Amniotic epithelial cell (primary cell): ENCODE data around the gene ZNF600.
"Not testable (repeated sequence)": the region's sequence is repeated elsewhere in the genome, so short reads cannot be mapped to it uniquely, and the experiment has no call there.

ENCODE experiments used
- DNase-seq: peaks from one replicate; pipeline ENCODE4 v3.0.0-alpha.2; 2010; ENCODE audit warnings: low read depth

ZNF600 gene

DNA sequence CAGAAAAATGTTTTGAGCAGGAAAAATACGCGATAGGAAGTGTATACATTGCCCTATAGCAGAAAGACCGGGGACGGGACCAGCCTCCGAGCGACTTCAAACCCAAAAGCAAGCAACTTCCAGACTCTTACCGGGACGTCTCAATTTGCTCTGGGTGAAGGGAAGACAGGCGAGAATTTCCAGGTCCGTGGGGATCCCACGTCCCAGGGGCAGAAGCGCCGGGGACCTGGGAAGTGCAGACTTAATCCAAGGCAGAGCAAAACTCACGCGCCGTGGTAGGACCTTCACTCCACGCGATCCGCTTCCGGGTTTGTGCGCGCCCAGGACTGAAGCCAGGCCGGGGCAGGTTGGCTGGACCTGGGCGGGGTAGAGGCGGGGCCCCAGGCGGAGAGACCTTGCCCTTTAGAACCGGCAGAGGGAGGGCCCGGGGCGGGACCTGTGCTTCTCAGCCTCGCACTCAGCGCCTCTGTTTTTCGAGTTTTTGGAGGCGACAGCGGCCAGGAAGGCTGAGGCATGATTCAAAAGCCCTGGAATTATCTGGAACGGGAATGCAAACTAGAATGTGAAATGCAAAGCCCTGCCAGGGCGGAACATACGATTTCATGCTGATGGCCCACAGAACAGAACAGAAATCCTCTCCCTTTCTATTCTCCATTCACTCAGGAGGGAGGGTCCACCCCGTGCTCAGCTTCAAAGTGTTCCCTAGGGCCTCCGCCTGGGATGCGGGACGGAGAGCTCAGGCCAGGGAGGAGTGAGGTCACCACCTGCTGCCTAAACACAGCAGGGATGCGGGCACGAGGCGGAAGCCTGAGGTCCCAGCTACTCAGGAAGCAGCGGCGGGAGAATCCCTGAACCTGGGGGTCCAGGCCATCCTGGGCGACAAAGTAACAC, at the start of gene ZNF600:
Gene ZNF600 (minus strand): TSS at position 328 of the 891 bp plus-strand sequence. CDS start 7,903 bp downstream, outside the sequence.
- DNase-seq = peak; percentile 73

DNA sequence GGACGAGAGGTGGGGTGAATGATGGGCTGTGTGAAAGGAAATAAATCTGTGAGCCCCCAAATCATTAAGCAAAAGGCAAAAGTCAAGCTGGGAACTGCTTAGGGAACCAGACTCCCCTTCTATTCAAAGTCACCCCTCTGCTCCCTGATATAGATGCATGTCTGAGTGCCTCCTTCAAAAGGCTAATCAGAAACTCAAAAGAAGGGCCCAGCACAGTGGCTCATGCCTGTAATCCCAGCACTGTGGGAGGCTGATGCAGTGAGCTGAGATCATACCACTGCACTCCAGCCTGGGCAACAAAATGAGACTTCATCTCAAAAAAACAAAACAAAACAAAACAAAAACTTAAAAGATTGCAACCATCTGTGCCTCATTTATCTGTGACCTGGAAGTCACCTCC, 47.7 kb upstream of the ZNF600 start:
- not testable (repeated sequence) for DNase-seq

DNA sequence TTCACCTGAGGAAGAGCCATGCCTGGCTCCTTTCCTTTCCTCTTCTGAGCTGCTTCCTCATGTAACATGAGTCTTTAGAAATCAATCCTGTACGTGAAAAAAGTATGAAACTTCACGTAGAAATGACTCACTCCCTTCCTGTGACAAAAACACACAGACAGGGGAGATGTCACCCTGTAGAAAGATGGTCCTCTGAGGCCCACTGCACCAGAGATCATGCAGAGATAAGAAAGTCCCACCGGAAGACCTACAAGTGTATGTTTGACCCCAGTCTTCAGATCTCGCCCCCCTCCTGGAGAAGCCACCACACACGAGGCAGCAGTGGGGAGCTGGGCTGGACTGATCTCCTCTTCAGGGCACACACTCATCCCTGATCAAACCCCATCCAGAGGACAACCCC, 47.0 kb upstream of the ZNF600 start:
- DNase-seq = not testable (repeated sequence)

- DNase-seq = not testable (repeated sequence)
Observed at GRCh38 chr19:52829866-52830265, 43.3 kb upstream of the ZNF600 start.

GRCh38 chr19:52825765-52826164, 39.2 kb upstream of the ZNF600 start:
- DNase-seq = no peak

DNA sequence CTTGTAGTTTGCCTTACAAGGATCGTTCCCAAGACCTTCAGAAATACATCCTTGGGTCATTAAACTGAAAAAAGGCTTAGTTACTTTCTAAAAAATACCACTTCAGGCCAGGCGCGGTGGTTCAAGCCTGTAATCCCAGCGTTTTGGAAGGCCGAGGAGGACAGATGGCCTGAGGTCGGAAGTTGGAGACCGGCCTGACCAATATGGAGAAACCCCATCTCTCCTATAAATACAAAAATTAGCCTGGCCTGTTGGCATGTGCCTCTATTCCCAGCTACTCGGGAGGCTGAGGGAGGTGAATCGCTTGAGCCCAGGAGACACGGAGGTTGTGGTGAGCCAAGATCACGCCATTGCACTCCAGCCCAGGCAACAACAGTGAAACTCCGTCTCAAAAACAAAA, 37.1 kb upstream of the ZNF600 start:
- DNase-seq = no peak

DNA sequence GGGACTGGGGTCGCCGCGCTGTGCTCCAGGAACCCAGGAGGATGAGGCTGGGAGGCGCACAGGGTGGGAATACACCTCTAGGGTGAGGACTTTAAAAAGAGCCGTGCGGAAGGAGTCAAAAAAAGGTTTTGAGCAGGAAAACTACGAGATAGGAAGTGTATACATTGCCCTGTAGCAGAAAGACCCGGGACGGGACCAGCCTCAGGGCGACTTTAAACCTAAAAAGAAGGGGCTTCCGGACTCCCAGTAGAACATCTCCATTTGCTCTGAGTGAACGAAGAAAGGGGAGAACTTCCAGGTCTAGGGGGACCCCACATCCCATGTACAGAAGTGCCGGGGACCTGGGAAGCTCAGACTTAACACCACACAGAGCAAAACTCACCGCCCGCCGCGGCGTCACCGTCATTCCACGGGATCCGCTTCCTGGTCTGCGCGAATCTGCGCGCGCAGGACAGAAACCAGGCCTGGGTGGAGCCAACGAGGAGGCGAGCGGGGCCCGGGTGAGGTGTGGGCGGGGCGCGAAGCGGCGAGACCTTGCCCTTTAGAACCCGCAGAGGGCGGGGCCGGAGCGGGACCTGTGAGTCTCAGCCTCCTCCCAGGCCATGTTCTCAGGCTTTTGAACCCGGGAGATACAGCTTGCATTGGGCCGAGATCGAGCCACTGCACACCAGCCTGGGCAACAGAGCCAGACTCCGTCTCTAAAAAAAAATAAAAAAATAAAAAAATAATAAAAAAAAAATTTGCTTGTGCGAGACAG, 34.8 kb upstream of the ZNF600 start, which contains the start of gene ZNF28:
Gene ZNF28 (minus strand): TSS at position 430 of the 757 bp plus-strand sequence. CDS start 3,675 bp downstream, outside the sequence.
- DNase-seq = peak; percentile 37

GRCh38 chr19:52820472-52821203, 34.0 kb upstream of the ZNF600 start:
- DNase-seq = peak; percentile 18

- DNase-seq = no peak
Observed at GRCh38 chr19:52809801-52810200, 23.2 kb upstream of the ZNF600 start.

DNA sequence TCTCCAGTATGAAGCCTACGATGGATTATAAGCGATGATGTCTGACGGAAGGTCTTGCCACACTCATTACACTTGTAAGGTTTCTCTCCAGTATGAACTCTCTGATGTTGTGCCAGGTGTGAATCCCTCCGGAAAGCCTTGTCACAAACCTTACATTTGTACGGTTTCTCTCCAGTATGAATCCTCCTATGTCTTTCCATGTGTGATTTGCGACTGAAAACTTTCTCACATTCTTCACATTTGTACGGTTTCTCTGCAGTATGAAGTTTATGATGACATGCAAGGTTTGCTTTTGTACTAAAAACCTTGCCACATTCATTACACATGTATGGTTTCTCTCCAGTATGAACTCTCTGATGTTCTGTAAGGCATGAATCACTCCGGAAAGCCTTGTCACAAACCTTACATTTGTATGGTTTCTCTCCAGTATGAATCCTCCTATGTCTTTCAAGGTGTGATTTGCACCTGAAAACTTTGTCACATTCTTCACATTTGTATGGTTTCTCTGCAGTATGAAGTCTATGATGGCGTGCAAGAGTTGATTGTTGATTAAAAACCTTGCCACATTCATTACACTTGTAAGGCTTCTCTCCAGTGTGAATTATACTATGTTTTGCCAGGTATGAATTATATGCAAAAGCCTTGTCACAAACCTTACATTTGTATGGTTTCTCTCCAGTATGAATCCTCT, 13.5 kb upstream of the ZNF600 start:
- not testable (repeated sequence) for DNase-seq

- no peak for DNase-seq
Observed at GRCh38 chr19:52789440-52789839, 2.8 kb upstream of the ZNF600 start.

- DNase-seq = no peak
Observed at GRCh38 chr19:52786078-52786463, 520 bp downstream of the ZNF600 start.

DNA sequence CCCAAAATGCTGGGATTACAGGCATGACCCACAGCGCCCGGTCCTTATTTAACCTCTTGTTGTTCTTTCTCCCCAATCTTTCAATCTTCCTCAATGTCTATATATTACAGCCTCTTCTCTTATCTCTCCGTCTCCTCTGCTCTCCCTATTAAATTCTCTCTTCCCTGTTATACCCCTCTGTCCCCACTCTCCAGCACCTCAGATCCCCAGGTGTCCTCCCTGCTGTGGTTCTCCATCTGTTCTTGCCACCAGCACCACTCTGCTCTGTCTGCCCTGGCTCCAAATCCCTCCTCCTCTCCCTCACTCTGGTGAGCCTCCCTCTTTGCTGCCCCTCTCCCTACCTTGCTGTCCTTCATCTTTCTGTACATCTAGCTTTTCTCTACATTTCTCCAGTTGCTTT, 1.1 kb downstream of the ZNF600 start:
- DNase-seq = no peak

DNA sequence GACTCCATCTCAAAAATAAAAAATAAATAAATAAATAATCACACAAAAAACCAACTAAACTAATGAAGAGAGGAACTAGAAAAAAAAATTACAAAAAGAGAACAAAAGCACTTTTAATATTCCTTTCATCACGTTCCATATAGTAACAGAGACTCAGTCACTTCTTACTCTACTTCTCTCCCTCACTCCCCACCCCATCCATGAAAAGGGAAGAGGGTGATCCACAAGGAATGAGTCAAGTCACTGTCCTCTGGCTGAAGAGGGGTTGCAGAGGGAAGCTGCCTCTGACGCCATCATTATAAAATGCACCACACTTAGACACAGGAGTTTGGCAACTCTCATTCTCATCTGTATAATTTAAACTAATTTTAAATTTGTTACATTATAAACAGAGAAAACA, 3.7 kb downstream of the ZNF600 start:
- DNase-seq = not testable (repeated sequence)

GRCh38 chr19:52778811-52779210, 7.8 kb downstream of the ZNF600 start:
- no peak for DNase-seq

DNA sequence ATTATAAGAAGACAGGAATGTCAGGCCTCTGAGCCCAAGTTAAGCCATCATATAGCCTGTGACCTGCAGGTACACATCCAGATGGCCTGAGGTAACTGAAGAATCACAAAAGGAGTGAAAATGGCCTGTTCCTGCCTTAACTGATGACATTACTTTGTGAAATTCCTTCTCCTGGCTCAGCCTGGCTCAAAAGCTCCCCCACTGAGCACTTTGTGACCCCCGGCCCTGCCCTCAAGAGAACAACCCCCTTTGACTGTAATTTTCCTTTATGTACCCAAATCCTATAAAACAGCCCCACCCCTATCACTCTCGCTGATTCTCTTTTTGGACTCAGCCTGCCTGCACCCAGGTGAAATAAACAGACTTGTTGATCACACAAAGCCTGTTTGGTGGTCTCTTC, 30.1 kb downstream of the ZNF600 start:
- not testable (repeated sequence) for DNase-seq

- DNase-seq = no peak
Observed at GRCh38 chr19:52749780-52750179, 36.8 kb downstream of the ZNF600 start.

DNA sequence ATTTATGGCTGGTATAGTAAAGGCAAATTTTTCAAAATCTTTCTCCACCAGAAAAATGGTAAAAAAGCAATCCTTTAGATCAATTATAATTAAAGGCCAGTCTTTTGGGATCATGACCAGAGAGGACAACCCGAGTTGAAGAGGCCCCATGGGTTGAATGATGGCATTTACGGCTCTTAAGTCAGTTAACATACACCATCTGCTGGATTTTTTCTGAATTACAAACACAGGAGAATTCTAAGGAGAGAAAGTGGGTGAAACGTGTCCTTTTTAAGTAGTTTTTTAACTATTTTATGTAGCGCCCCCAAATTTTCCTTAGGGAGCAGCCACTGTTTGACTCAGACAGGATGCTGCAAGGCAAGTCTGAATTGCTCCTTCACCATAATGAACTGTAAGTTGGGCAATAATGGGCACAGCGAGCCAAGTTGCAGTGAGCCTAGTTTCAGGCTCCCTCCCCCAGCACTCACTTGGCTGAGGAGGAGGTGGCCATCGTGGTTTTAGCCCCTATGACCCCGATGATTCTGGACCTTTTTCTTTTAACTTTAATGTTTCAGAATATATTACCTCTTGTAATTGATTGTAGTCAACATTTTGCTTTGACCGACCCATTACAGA, 38.1 kb downstream of the ZNF600 start:
- peak; percentile 44 for DNase-seq

- not testable (repeated sequence) for DNase-seq
Observed at GRCh38 chr19:52745919-52746318, 40.7 kb downstream of the ZNF600 start.

DNA sequence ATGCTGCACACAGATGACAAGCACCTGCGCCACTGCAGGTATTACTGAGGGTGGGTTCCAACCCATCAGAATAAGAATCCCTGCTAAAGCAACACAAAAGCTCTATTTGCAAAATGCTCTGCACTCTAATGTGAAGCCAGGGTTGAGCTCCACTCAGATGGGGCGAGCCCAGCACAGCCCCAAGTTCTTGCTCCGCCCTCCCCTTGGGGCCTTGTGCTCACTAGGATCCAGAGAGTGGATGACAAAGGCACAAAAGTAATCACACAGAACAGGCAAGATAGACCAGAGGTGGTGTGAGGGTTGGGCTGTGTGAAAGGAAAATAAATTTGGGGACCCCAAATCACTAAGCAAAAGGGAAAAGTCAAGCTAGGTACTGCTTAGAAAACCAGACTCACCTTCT, 43.5 kb downstream of the ZNF600 start:
- no peak for DNase-seq

GRCh38 chr19:52742516-52742915, 44.1 kb downstream of the ZNF600 start:
- peak; percentile 29 for DNase-seq
